HFFc6 (cell line): Measurements from ENCODE around the gene CABLES1. TPM values are rescaled to one million over a fixed set of nuclear protein-coding genes. Genes with fewer than 3 reads are reported as not detected.

Source experiments
- DNase-seq: peaks from one replicate; pipeline ENCODE4 v3.0.0-alpha.2; 2018
- H3K27ac Mint-ChIP-seq: 2 replicates; pipeline ENCODE4 v1.8.0; 2020; ENCODE audit warnings: mild to moderate bottlenecking, mixed read lengths
- H3K27me3 Mint-ChIP-seq: 2 replicates; pipeline ENCODE4 v1.8.0; 2021; ENCODE audit warnings: mild to moderate bottlenecking, moderate library complexity, mixed read lengths; ENCODE audit not compliant: insufficient read depth
- H3K36me3 Mint-ChIP-seq: 2 replicates; pipeline ENCODE4 v1.8.0; 2021; ENCODE audit warnings: low read depth, mixed read lengths
- H3K4me1 Mint-ChIP-seq: 2 replicates; pipeline ENCODE4 v1.8.0; 2020; ENCODE audit warnings: low read depth, mixed read lengths
- H3K4me3 Mint-ChIP-seq: 2 replicates; pipeline ENCODE4 v1.8.0; 2020; ENCODE audit warnings: mild to moderate bottlenecking, moderate library complexity, mixed read lengths
- H3K9me3 Mint-ChIP-seq: 2 replicates; pipeline ENCODE4 v1.8.0; 2020; ENCODE audit warnings: mild to moderate bottlenecking, mixed read lengths
- total RNA-seq, 6 experiments: library from RNA; stranded (reverse); fragmentation: NEBNext Ultra II Directional; extraction: Animal tissue kit (Norgen Biotek cat#: 25700); gene quantifications; 2 replicates in 1 of 6; 3 replicates in 5 of 6; pipeline ENCODE4 v1.2.3, GENCODE V29; 2021
- TF ChIP-seq, protein P1 (sequence below): fragments of 200-600 bp; sonication (generic); IDR thresholded peaks from 2 replicates; pipeline ENCODE4 v1.5.0; 2021; ENCODE audit warnings: antibody characterized with exemption, mild to moderate bottlenecking

The CABLES1 gene
- total RNA-seq, 6 experiments from 2014 or later = 6.2 to 9.3 (median 8.5) TPM

DNA sequence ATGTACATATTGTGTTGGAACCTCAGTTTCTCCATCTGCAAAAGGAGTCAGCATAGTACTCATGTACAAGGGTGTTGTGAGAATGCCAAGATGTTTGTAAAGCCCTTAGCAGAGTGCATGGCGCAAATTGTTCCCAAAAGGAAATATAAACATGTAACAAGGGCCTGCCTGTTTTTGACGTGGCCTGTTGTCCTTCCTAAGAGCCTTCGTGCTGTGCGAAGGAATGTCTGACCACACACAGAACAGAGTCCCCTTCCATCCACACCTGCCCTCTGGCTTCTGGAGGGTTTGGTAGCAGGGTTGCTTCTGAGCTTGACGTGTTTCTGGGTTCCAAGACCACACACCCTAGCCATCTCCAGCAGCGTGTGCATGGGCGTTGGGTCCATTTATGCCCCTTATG lies 34.9 kb downstream of the CABLES1 start:
- H3K4me1 Mint-ChIP-seq = no peaks in the 10 kb centered on the region
- no peaks in the 10 kb centered on the region for H3K9me3 Mint-ChIP-seq
- H3K36me3 Mint-ChIP-seq = no peaks in the 10 kb centered on the region
- no peak overlapping the region for H3K4me3 Mint-ChIP-seq
- H3K27ac Mint-ChIP-seq = no peak overlapping the region
- H3K27me3 Mint-ChIP-seq = peaks cover 6% of the 10 kb centered on the region
- DNase-seq = no peak
- TF ChIP-seq, protein P1, sequence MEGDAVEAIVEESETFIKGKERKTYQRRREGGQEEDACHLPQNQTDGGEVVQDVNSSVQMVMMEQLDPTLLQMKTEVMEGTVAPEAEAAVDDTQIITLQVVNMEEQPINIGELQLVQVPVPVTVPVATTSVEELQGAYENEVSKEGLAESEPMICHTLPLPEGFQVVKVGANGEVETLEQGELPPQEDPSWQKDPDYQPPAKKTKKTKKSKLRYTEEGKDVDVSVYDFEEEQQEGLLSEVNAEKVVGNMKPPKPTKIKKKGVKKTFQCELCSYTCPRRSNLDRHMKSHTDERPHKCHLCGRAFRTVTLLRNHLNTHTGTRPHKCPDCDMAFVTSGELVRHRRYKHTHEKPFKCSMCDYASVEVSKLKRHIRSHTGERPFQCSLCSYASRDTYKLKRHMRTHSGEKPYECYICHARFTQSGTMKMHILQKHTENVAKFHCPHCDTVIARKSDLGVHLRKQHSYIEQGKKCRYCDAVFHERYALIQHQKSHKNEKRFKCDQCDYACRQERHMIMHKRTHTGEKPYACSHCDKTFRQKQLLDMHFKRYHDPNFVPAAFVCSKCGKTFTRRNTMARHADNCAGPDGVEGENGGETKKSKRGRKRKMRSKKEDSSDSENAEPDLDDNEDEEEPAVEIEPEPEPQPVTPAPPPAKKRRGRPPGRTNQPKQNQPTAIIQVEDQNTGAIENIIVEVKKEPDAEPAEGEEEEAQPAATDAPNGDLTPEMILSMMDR = no peak

DNA sequence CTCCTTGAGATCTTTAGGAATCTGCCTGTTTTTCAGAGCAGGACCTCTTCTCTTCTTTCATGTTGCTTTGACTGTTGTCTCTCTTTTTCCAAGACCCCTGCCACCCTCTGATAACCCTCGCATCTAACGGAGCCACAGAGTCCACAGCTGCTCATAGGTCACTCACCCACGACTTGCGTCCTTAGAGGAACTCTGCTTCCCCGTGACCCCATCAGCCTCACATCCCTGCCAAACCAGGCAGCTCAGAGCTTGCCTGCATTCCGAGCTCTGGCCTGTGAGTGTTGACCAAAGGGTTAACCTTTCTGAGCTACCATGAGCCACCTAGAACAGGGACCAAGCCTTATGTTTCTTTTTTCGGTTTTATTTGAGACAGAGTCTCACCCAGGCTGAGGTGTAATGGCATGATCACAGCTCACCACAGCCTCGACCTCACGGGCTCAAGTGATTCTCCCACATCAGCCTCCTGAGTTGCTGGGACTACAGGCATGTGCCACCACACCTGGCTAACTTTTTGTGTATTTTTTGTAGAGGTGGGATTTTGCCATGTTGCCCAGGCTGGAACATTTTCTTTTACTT lies 36.4 kb downstream of the CABLES1 start:
- Mint-ChIP-seq H3K4me1 (no peaks in the 10 kb centered on the region), H3K4me3 (no peak overlapping the region), H3K36me3 (no peaks in the 10 kb centered on the region), H3K27ac (no peak overlapping the region), H3K9me3 (no peaks in the 10 kb centered on the region), H3K27me3 (peaks cover 7% of the 10 kb centered on the region)
- no peak for DNase-seq
- TF ChIP-seq, protein P1 = no peak

DNA sequence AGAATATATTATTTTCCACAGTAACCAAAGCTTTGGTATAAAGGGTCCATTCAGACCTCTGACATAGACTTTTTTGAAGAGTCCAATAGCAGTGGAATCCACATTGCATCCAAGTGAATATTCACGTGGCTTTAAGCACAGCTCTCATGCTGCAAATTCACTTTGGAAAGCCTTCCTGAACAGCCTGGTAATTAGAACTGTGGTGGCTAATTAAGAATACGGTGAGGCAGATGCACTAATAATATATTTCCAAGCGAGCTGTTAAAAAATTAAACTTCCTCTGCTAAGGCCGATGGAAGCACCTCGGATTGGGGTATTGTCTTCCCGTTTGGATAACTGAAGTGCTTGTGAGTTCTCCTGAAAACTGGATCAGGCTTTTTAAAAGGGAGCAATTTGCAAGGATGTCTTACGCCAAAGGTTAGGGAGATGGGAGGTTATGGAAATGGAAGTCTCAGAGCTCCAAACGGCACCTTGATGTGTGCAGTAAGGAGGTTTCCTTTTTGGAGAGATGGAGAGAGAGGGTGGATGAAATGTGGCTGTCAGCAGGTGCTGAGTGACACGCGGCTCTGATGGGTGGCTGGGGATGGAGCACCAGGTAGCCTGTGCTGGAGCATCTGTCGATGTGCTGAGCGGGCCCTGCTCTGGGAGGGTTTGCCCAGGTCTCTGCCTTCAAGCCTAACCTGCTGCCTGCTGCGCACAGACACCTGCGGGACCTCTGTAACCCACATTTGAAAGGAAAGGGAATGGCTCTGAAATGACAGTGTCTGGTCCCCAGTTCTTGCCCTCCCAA lies 37.5 kb downstream of the CABLES1 start:
- H3K4me3 Mint-ChIP-seq = no peak overlapping the region
- H3K27ac Mint-ChIP-seq = no peak overlapping the region
- TF ChIP-seq, protein P1 = no peak
- H3K9me3 Mint-ChIP-seq = no peaks in the 10 kb centered on the region
- no peaks in the 10 kb centered on the region for H3K36me3 Mint-ChIP-seq
- DNase-seq = no peak
- no peaks in the 10 kb centered on the region for H3K4me1 Mint-ChIP-seq
- H3K27me3 Mint-ChIP-seq = peaks cover 5% of the 10 kb centered on the region

DNA sequence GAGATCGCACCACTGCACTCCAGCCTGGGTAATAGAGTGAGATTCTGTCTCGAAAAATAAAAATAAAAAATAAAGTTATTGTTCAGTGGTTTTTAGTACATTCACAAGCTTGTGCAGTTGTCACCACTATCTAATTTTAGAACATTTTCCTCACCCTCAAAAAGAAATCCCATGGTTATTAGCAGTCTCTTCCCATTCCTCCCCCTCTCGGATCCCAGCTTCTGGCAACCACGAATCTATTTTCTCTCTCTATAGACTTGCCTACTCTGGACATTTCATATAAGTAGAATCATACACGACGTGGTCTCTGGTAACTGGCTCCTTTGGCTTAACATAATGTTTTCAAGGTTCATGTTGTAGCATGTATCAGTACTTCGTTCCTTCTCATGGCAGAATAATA lies 38.6 kb downstream of the CABLES1 start:
- Mint-ChIP-seq H3K27me3 (peaks cover 5% of the 10 kb centered on the region), H3K27ac (no peak overlapping the region), H3K4me3 (no peak overlapping the region), H3K4me1 (no peaks in the 10 kb centered on the region), H3K36me3 (no peaks in the 10 kb centered on the region), H3K9me3 (no peaks in the 10 kb centered on the region)
- TF ChIP-seq, protein P1 = no peak
- DNase-seq = no peak

DNA sequence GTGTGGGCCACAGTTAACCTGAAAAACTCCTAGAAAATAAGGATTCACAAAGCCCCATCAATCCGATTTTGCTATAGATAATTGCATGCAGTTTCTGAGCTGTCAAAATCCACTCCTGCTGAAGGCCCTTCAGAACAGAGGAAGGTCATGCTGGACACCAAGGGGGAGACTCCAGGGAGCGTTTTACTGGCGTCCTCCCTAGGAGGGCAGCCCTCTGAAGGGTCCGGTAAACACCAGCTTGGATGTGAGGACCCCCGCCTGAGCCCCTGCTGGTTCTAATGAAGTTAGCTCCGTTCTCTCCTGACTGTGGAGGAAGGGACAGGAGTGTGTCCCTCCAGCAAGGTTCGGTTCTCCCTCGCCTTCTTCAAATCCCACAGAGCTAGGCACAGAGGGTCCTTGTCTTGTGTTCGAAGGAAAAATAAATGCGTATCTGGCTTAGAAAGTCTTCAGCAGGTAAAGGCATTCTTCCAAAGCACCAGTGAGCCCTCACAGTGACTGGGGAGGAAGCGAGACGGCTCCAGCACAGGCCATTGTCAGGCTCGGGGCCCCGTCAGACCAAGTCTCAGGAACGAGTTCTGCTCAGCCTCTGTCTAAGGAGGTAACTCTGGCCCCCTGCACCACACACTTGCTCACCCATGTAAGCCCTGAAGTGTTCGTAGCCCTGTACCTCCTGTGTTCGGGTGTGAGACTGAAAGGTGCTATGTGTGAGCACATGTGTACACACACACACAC lies 41.6 kb downstream of the CABLES1 start:
- H3K9me3 Mint-ChIP-seq = no peaks in the 10 kb centered on the region
- H3K4me3 Mint-ChIP-seq = no peak overlapping the region
- peaks cover 19% of the 10 kb centered on the region for H3K4me1 Mint-ChIP-seq
- H3K27ac Mint-ChIP-seq = no peak overlapping the region
- no peak for DNase-seq
- TF ChIP-seq, protein P1 = no peak
- peaks cover 1% of the 10 kb centered on the region for H3K27me3 Mint-ChIP-seq
- no peaks in the 10 kb centered on the region for H3K36me3 Mint-ChIP-seq
